Right ventricle myocardium superior (tissue), 1 donor: ENCODE data around the gene OR10H1. TPM values are rescaled to one million over a fixed set of nuclear protein-coding genes. Genes with fewer than 3 reads are reported as not detected.
"Not testable (repeated sequence)": the region's sequence is repeated elsewhere in the genome, so short reads cannot be mapped to it uniquely, and the experiment has no call there.

ENCODE experiments used
- ATAC-seq: fragments of 200-7000 bp; cut with Tn5 transposase; one replicate; pipeline ENCODE4 v1.9.1; 2020; ENCODE audit warnings: mild to moderate bottlenecking; ENCODE audit not compliant: poor library complexity
- DNase-seq: peaks from one replicate; pipeline ENCODE4 v3.0.0-alpha.2; 2020
- intact Hi-C: fragments of 100-400 bp; cut with DNase I; formaldehyde crosslinking; loops from one replicate; pipeline ENCODE4 v1.11.2; 2022
- total RNA-seq: library from RNA; stranded (reverse); fragmentation: NEBNext Ultra II Directional; extraction: Animal tissue kit (Norgen Biotek cat#: 25700); gene quantifications from one replicate; pipeline ENCODE4 v1.2.1, GENCODE V29; 2021
- donor health status: DM: no; HTN: yes; CAD: no; lungs with severe emphysema.

Gene OR10H1
- total RNA-seq, 1 donor from 2014 or later = not detected

DNA sequence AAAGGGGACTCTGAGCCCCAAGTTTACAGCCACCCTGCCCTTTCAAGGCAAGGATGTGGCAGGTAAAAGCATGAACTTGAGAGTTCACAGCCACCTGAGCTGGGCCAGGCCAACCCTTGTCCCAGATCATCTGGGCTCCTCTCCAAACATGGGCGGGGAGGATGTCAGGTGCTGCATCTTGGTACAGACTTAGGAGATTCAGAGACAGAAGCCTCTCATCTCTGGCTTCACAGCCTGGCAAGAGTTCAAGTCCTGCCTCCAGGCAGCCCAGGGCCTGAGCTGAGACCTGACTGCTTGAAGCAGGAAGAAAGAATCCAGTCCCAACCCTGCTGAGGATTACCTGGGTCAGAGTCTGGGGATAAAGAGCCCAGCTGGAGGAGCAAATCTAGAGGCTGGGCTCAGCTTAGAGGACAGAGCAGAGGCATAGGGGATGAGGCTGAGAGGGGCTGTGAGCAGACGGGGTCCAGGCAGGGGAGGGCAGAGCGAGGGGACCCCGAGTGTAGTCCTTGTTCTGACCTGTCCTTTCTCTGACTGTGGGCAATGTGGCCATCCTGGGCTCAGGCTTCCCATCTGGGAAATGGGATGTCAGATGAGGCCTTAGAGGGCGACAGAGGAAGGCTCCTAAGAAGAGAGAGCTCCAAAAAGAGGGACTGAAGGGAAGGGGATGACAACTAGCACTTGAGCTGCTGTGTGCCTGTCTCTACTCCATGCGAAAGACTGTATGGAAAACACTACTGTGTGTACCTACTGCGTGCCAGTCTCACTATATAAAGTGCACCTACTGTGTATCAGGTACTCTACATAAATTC lies 34.6 kb downstream of the OR10H1 start:
- intact Hi-C loops = no loop called here
- ATAC-seq (peak; percentile 40), DNase-seq (no peak)

DNA sequence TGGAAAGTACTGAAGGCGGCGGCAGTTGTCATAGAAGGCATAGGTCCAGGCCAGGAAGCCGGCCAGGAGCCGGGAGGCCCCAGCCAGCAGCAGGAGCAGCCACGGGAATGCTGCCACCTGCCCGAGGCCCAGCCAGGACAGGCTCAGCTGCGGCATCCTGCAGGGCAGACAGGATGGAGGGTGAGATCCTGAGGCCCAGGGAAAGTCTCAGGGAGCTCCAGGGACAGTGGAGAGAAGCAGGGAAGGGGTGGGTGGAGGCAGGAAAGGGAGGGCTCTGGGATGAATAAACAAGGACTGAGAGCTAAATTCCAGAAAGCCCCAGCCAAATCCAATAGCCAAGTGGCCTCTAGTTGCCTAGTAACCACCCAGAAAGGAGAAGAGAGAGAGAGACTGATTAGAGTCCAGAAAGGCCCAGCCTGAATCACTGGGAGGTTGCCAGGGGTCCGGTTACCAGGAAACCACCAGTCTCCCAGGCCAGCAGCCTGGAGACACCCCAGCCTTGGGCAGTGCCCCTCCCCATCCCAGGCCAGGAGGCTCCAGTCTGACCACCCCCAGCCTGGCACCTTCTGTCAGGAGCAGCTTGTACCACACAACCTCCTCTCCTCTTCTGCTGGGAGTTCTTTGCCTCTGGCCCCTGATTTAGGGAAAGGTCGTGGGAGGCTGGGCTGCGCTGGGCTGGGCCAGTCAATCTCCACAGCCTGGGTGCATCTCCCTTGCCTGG lies 35.5 kb downstream of the OR10H1 start:
- peak; percentile 88 for ATAC-seq
- DNase-seq = peak; percentile 87
- intact Hi-C loops = no loop called here

DNA sequence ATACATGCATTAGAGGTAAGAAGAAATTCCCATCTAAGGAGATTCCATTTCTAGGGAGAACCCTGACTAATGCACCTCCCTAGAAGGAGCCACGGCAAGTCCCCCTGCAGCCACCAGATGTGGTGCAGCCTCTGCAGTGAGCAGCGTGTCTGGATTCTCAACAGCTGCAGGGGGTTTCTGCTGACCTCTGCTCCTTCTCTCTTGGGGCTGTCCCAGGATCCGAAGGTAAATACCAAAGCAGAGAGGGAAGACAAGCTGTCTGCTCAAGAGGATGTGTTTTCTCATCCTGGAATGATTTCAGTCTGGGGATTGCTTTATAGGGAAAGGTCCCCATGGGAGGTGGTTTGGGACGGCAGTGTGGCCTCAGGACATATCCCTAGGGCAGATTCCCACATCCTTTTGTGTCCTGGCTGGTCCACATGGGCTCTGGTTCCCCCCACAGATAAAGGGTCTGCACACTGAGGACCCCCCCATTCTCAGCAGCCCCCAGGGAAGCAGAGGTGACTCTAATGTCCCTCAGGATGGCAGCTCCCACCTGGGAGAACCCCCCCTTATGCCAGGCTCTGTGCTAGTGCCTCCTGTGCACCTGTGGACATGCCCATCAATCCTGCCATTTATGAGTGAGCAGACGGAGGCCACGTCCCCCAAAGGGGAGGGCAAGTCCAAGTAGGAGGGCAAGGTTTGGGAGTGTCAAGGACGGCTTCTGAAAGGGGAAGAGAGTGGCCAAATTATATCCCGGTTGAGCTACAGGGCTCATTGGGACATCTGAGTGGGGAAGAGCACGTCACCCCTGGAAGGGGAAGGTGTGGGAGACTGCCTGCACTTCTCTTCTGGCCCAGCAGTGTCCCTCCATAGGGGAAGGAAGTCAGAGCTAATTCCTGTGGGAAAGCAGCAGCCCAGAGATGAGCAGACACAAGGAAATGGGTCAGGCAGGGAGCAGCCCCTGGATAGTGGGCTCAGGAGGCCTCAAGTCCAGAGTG lies 38.2 kb downstream of the OR10H1 start:
- ATAC-seq (no peak), DNase-seq (no peak)
- intact Hi-C loops = no loop called here

DNA sequence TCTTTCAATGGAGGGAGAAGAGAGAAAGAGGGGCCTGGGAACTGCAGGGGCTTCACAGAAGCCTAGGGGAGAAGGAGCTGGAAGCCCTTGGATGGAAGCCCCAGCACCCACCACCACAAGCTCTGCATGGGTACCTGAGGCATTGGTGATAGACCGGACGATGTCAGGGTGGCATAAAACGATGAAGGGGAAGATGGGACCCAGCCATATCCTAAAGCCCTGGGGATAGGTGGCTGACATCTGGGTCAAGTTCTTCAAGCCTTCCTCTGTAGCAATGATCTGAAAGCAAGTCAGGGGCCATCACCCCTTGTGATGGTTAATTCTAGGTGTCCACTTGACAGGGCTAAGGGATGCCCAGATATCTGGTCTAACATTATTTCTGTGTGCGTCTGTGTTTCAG lies 39.2 kb downstream of the OR10H1 start:
- no peak for ATAC-seq
- intact Hi-C loops = no loop called here
- DNase-seq = no peak

DNA sequence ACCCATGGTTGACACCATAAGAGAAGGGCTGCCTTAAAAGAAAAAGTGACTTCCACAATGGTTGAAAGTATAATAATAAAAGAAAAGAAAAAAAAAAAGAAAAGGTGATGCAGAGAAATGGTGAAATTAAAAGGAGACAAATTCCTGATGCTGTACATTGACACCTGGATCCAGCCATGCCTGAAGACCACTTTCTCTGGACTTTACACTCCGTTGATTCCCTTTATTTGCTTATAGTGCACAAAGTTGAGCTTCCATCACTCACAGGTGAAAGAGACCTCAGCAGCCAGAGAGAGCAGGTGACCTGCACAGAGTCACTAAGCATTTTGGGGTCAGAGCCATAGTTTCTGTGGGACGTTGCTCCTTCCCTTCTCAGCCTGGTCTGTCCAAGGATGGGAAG lies 40.2 kb downstream of the OR10H1 start:
- intact Hi-C loops = no loop called here
- DNase-seq (no peak), ATAC-seq (no peak)

DNA sequence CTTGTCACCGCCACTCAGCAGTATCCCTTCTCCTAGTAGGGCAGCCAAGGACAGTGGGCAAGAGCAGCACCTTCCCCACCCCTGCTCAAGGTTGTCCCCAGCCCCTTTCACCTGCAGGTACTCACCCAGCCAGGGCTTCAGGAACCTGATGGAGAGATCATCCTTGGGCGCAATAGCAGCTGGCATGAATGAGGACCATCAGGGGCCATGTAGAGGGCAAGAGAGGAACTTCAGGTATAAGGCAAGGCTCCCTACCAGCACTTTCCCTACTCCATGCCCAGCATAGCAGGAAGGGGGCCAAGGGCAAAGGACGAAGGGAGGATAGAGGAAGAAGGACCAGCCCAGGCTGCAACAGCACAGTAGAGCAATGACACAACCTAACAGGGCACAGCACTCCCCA lies 41.3 kb downstream of the OR10H1 start:
- intact Hi-C loops, DNase-seq, ATAC-seq: not testable (repeated sequence)

DNA sequence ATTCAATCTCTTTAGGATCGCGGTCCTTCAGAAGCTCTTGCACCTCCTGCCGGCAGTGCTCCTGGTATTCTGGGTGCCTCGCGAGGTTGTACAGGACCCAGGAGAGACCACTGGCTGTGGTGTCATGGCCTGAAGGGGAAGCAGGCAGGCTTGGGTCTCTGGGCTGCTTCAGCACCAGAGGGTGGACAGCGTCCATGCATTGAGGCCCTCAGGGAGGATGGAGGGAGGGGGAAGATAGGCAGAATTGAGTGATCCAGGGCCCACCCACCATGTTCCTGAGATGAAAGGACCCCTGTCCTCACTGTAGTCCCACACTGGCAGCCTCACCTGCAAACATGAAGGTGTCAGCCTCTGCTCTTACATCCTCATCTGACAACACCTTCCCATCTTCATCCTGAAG lies 45.9 kb downstream of the OR10H1 start:
- ATAC-seq = no peak

DNA sequence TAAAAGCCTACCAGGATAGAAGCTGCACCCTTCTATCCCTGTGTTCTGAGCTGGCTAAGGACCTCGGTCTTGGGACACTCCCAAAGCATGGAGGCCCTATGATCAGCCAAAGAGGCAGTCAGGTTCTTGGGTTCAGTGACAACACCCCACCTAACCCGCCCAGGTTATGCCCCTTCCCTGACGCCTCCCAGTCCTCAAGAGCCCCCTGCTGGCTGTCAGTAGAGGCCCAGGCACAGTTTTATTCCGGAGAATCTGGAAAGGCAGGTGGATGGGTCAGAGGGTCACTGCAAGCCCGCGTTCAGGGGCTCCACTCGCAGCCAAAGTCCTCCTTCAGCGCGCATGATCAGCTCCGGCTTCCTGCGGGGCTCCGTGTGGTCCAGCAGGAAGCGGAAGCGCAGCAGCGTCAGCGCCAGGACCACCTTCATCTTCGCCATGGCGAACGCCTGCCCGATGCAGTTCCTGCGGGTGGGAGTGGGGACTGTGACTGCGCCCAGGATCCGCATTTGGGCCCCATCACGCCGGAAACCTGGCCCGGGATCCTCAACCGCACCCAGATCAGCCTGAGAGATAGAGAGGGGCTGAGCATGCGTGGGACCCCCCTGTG lies 55.4 kb downstream of the OR10H1 start:
- intact Hi-C loops = no loop called here
- ATAC-seq (no peak), DNase-seq (no peak)

More for the DNA sequence above, 45.9 kb downstream of the OR10H1 start:
- intact Hi-C loops = no loop called here
- no peak for DNase-seq

DNA sequence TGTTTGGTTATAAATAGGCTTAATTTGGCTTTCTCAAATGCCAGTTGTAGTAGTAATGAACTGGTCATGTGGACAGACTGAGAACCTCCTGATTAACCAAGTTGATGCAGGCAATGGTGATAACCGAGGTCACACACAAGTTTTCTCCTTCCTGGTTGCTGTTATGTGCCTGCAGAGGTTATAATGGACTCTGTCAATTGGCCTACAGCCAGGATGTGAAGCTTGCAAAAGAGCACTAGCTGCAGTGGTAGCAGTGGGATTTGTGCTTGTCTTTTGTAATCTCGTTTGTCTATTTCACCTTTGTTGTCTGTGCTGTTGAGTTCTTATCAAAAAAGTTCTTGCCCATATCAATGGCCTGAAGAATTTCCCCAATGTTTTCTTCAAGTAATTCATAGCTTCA lies 57.1 kb downstream of the OR10H1 start:
- no peak for ATAC-seq
- intact Hi-C loops = no loop called here

More for the DNA sequence above, 57.1 kb downstream of the OR10H1 start:
- DNase-seq = no peak

Other genes with a start within 250 kb of the OR10H1 start
- not detected for gene CYP4F8, start 200.4 kb downstream of the OR10H1 start, total RNA-seq
- 0.24 TPM for gene CYP4F3, start 174.8 kb downstream of the OR10H1 start, total RNA-seq
- 5.2 TPM for gene CYP4F12, start 142.6 kb downstream of the OR10H1 start, total RNA-seq
- gene OR10H2, start 87.6 kb downstream of the OR10H1 start, total RNA-seq = not detected
- not detected for gene OR10H3, start 77.7 kb downstream of the OR10H1 start, total RNA-seq
- gene OR10H5, start 28.0 kb downstream of the OR10H1 start, total RNA-seq = not detected
- not detected for gene CYP4F2, start 82.4 kb upstream of the OR10H1 start, total RNA-seq
- 0.56 TPM for gene CYP4F11, start 118.9 kb upstream of the OR10H1 start, total RNA-seq
- gene OR10H4, start 133.3 kb upstream of the OR10H1 start, total RNA-seq = not detected